Muscle layer of duodenum (tissue), 2 donors: Measurements from ENCODE around the gene AP3D1.
"Not testable (repeated sequence)": the region's sequence is repeated elsewhere in the genome, so short reads cannot be mapped to it uniquely, and the experiment has no call there.

Source experiments
- H3K27ac ChIP-seq: one replicate; pipeline ENCODE4 v1.7.0; 2013; ENCODE audit warnings: mild to moderate bottlenecking, low read length
- H3K27me3 ChIP-seq: one replicate; pipeline ENCODE4 v1.7.0; 2013; ENCODE audit warnings: low read depth, mild to moderate bottlenecking, control low read depth, low read length
- H3K36me3 ChIP-seq, 2 donors: one replicate each; pipeline ENCODE4 v1.7.0; 2013; ENCODE audit warnings: low read length in 2 of 2, control low read depth in 1 of 2, mild to moderate bottlenecking in 1 of 2; ENCODE audit not compliant: insufficient read depth in 2 of 2, control insufficient read depth in 1 of 2
- H3K4me1 ChIP-seq, 2 donors: one replicate each; pipeline ENCODE4 v1.7.0; 2013; ENCODE audit warnings: low read length in 2 of 2, mild to moderate bottlenecking in 2 of 2, control low read depth in 1 of 2, moderate library complexity in 1 of 2; ENCODE audit not compliant: insufficient read depth in 2 of 2, control insufficient read depth in 1 of 2
- H3K4me3 ChIP-seq, 2 donors: one replicate each; pipeline ENCODE4 v1.7.0; 2013; ENCODE audit warnings: low read length in 2 of 2, low read depth in 1 of 2, mild to moderate bottlenecking in 1 of 2
- H3K9me3 ChIP-seq, 2 donors: one replicate each; pipeline ENCODE4 v1.7.0; 2013; ENCODE audit warnings: low read length in 2 of 2, control low read depth in 1 of 2, mild to moderate bottlenecking in 1 of 2; ENCODE audit not compliant: control insufficient read depth in 1 of 2
- donor health status: healthy.

Gene AP3D1

DNA sequence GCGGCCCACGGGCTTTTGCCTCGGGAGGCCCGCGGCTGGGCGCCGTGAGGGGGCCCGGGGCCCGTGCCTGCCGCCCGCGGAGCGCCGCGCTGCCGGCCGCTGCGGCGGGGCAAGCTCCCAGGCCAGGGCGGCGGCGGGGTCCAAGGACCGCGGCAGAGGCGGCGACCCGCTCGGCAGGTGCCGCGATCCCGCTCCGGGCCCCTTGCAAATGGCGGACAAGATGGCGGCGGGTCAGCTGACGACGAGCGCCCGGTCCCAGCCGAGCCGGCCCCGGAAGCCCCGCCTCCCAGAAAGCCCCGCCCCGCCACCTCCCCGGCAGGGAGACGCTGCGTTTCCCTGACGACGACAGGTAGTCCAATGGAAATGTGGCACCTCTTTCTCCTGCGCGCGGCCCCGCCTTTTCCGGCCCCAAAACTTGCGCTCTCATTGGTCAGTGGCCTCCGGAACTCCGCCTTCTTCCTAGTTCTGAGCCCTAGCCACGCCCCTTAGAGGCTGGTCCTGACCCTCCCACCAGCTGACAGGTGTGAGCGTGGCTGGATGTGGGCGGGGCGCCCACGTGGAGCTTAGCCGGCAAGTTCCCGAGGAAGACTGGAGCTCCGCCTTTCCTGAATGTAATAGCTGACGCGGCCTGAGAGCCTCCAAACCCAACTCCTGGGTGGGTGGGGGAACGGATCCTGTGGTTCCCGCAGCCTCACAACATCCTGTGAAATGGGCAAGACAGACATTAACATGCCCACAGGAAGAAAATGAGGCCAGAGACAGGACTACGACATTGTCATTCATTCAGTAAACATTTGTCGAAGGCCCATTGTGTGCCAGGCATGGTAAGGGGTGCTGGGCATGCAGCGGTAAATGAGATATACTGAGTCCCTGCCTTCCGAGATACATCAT lies at the start of gene AP3D1:
Gene AP3D1 (minus strand): TSS at position 228 of the 891 bp plus-strand sequence. CDS start 232 bp downstream, outside the sequence.
- peak within 1 kb of the TSS; percentile 78 to 97 for H3K4me3 ChIP-seq
- peaks cover 9 to 28% of the 10 kb centered on the region in 2 donors for H3K4me1 ChIP-seq
- H3K27me3 ChIP-seq = no peaks in the 10 kb centered on the region
- H3K27ac ChIP-seq = peak within 1 kb of the TSS; percentile 72
- no peaks in the 10 kb centered on the region for H3K36me3 ChIP-seq
- no peaks in the 10 kb centered on the region for H3K9me3 ChIP-seq

GRCh38 chr19:2200624-2201294 lies 49.4 kb upstream of the AP3D1 start:
- not testable (repeated sequence) for H3K4me1 ChIP-seq, H3K27ac ChIP-seq, H3K4me3 ChIP-seq, H3K27me3 ChIP-seq, H3K9me3 ChIP-seq
- peaks cover 13 to 46% of the 10 kb centered on the region in 2 donors for H3K36me3 ChIP-seq

DNA sequence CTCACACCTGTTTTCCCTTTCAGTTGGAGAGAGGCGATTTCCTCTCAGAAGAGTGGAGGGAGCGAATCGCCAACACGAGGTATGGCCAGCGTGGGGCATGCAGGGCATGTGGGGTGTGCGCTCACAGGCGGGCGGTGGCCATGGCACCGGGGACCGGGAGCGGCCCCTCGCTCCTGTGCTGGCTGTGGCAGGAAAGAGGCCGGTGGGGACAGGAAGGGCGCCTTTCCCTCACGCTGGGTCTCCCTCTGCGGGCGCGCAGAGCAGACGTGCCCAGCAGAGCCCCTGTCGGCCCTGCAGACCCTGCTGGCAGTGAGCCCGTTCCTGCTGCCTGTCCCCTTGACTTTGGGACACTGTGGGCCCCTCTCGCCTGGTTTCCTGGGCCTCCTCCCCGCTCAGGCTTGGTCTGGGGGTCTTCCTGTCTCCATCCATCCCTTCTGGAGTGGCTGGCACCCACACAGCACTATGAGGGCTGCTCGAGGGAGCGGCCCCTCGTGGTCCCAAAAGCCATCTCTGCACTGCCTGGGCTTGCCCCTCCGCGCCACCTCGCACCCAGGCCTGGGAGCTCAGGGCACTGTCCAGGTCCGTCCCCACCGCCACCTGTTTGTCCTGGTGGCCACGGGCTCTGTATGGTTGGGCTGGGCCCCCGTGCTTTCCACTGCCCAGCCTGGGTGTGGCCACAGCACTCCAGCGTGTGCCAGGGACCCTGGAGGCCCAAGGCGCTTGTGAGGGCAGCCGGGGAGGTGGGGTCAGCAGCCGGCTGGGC lies 48.7 kb upstream of the AP3D1 start:
- no peak overlapping the region for H3K27ac ChIP-seq
- no peaks in the 10 kb centered on the region for H3K9me3 ChIP-seq
- H3K27me3 ChIP-seq = no peaks in the 10 kb centered on the region
- no peak overlapping the region for H3K4me3 ChIP-seq
- peaks cover 13 to 49% of the 10 kb centered on the region in 2 donors for H3K36me3 ChIP-seq
- H3K4me1 ChIP-seq = peaks cover 0 to 5% of the 10 kb centered on the region in 2 donors

DNA sequence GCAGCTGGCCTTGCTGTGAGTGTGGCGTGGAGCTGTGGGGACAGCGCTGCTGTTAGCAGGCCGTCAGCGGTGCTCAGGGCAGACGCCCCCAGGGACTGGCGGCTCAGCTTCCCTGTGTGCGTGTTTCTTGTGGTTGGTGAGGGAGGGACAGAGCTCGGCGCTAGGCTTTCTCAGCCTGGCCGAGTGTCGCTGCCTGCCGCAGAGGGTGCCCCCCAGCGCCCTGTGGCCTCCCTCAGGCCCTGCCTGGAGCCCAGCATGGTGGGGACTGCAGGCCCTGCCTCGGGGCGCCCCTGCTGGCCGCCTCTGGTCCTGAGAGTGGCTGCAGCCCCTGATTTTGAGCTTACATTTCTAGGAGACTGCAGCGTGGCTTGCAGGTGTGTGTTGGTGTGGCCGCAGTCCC lies 47.8 kb upstream of the AP3D1 start:
- Histone ChIP-seq H3K36me3 (peaks cover 13 to 50% of the 10 kb centered on the region in 2 donors), H3K9me3 (no peaks in the 10 kb centered on the region), H3K27ac (no peak overlapping the region)

GRCh38 chr19:2198317-2198716 lies 47.0 kb upstream of the AP3D1 start:
- Histone ChIP-seq H3K36me3 (peaks cover 11 to 49% of the 10 kb centered on the region in 2 donors), H3K27ac (no peak overlapping the region), H3K4me1 (peaks cover 0 to 5% of the 10 kb centered on the region in 2 donors), H3K4me3 (no peak overlapping the region), H3K9me3 (no peaks in the 10 kb centered on the region), H3K27me3 (no peaks in the 10 kb centered on the region)

More for the DNA sequence above, 47.8 kb upstream of the AP3D1 start:
- no peaks in the 10 kb centered on the region for H3K27me3 ChIP-seq
- peaks cover 0 to 5% of the 10 kb centered on the region in 2 donors for H3K4me1 ChIP-seq
- H3K4me3 ChIP-seq = no peak overlapping the region

DNA sequence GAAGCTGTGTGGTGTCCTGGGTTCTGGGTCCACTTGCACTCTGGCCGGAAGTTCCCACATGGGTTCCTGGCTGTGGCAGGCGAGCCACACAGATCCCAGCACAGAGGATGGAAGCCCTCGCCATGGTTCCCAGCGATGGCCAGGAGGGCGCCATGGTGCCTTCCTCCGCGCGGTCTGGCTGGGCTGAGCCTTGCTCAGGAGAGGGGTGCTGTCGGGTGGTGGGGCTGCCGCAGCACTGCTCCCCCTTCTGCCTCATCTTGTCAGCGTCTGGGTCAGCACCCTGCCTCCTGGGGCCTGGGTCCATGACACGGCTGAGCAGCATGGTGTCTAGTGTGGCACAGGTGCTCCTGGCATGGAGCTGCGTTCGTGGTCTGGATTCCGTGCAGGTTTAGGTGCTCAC lies 45.9 kb upstream of the AP3D1 start:
- Histone ChIP-seq H3K27me3 (no peaks in the 10 kb centered on the region), H3K4me3 (no peak overlapping the region), H3K9me3 (no peaks in the 10 kb centered on the region), H3K4me1 (peaks cover 0 to 5% of the 10 kb centered on the region in 2 donors), H3K27ac (no peak overlapping the region), H3K36me3 (peaks cover 4 to 50% of the 10 kb centered on the region in 2 donors)

GRCh38 chr19:2195914-2196313 lies 44.5 kb upstream of the AP3D1 start:
- Histone ChIP-seq H3K27ac (no peak overlapping the region), H3K36me3 (peaks cover 8 to 53% of the 10 kb centered on the region in 2 donors), H3K4me3 (no peak overlapping the region)

GRCh38 chr19:2195361-2195760 lies 44.0 kb upstream of the AP3D1 start:
- peaks cover 8 to 53% of the 10 kb centered on the region in 2 donors for H3K36me3 ChIP-seq
- no peak overlapping the region for H3K27ac ChIP-seq

More at GRCh38 chr19:2195914-2196313, 44.5 kb upstream of the AP3D1 start:
- H3K27me3 ChIP-seq = no peaks in the 10 kb centered on the region
- no peaks in the 10 kb centered on the region for H3K9me3 ChIP-seq
- H3K4me1 ChIP-seq = peaks cover 0 to 5% of the 10 kb centered on the region in 2 donors

DNA sequence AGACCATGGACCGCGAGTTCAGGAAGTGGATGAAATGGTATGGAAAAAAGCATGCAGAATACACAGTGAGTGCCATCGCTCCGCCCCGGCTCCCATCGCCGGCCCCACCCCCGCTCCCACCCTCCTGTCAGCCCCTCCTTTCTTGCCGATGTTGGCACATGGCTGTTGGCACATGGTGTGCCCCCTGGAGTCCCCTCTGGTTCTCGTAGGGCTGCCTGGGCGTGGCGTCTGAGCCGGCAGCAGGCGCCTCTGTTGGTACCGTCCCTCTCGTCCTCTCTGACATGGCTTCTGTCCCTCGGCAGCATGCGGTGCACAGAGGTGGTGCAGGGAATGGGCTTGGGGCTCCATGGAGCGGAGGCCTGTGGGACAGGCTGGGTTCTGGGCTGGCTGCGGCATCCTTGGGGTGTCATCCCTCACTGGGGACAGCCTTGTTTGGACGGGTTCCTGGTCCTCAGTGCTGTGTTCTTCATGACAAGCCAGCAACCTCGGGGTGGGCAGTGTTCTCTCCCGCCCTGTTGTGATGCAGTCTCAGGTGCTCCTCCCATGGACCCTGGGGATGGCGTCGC lies 43.2 kb upstream of the AP3D1 start:
- Histone ChIP-seq H3K9me3 (no peaks in the 10 kb centered on the region), H3K27ac (no peak overlapping the region), H3K36me3 (peaks cover 8 to 54% of the 10 kb centered on the region in 2 donors), H3K4me1 (peaks cover 0 to 5% of the 10 kb centered on the region in 2 donors), H3K4me3 (no peak overlapping the region), H3K27me3 (no peaks in the 10 kb centered on the region)

More at GRCh38 chr19:2195361-2195760, 44.0 kb upstream of the AP3D1 start:
- Histone ChIP-seq H3K9me3 (no peaks in the 10 kb centered on the region), H3K4me1 (peaks cover 0 to 5% of the 10 kb centered on the region in 2 donors), H3K27me3 (no peaks in the 10 kb centered on the region), H3K4me3 (no peak overlapping the region)

GRCh38 chr19:2193807-2194206 lies 42.4 kb upstream of the AP3D1 start:
- peaks cover 0 to 9% of the 10 kb centered on the region in 2 donors for H3K4me1 ChIP-seq
- H3K4me3 ChIP-seq = no peak overlapping the region
- no peaks in the 10 kb centered on the region for H3K27me3 ChIP-seq
- H3K27ac ChIP-seq = no peak overlapping the region
- H3K36me3 ChIP-seq = peaks cover 8 to 59% of the 10 kb centered on the region in 2 donors
- no peaks in the 10 kb centered on the region for H3K9me3 ChIP-seq
